K562 (cell line): ENCODE data around the gene MEIS2. TPM values are rescaled to one million over a fixed set of nuclear protein-coding genes. Genes with fewer than 3 reads are reported as not detected.
A peak's percentile ranks its signal among the peaks of the same experiment; 100 is the strongest.

Experiments used
- ATAC-seq: fragments of 200-7000 bp; cut with Tn5 transposase; 3 replicates; pipeline ENCODE4 v1.9.1; 2020; ENCODE audit warnings: moderate library complexity
- BruUV-seq: library from RNA; stranded (reverse); fragments of 400-500 nt; replicated peaks from 2 replicates; lab custom pipeline; 2021; lab: Mats Ljungman, UMichigan
- CTCF ChIA-PET: fragments of 300-600 bp; formaldehyde crosslinking; extraction: SDS; loops from one replicate; lab custom pipeline; 2021; ENCODE audit warnings: low intra/inter-chr PET ratio; lab: Yijun Ruan, JAX
- POLR2A ChIA-PET: fragments of 300-600, 350-650 bp; sonication (Branson Sonifier 250); formaldehyde crosslinking; extraction: SDS; loops from one replicate; lab custom pipeline; 2021; ENCODE audit warnings: antibody characterized with exemption, inconsistent platforms; lab: Yijun Ruan, JAX
- DNase-seq, 4 experiments: peaks; one replicate each; pipeline versions ENCODE4 v3.0.0 to v3.0.0-alpha.2; 2011 to 2018; ENCODE audit warnings: low spot score in 3 of 4, mixed read lengths in 3 of 4; ENCODE audit errors: extremely low read depth in 1 of 4
- FAIRE-seq: peaks from 2 replicates; lab custom pipeline; 2011; peaks lifted over from hg19 to GRCh38; lab: Jason Lieb, UNC
- H2AFZ ChIP-seq: 2 replicates; pipeline ENCODE4 v1.6.0; 2011; ENCODE audit warnings: low read depth, low read length, control low read depth, inconsistent platforms
- H3K27ac ChIP-seq: fragments of 200-600 bp; 3 replicates; pipeline ENCODE4 v1.8.0; 2011; ENCODE audit warnings: low read depth, mild to moderate bottlenecking, control low read depth, inconsistent platforms, low read length, moderate library complexity, mixed read lengths; ENCODE audit errors: extremely low read depth
- H3K27me3 ChIP-seq, 2 experiments: fragments of 300-600 bp in 1 of 2; 2 replicates in 1 of 2; 3 replicates in 1 of 2; pipeline versions ENCODE4 v1.6.0 to v1.8.0; 2011; ENCODE audit warnings: inconsistent platforms in 2 of 2, low read length in 2 of 2, mild to moderate bottlenecking in 1 of 2, mixed read lengths in 1 of 2, moderate library complexity in 1 of 2; ENCODE audit not compliant: control insufficient read depth in 2 of 2, insufficient read depth in 2 of 2
- H3K36me3 ChIP-seq: fragments of 300-600 bp; 3 replicates; pipeline ENCODE4 v1.8.0; 2011; ENCODE audit warnings: mild to moderate bottlenecking, low read length, inconsistent platforms; ENCODE audit not compliant: control insufficient read depth, insufficient read depth
- H3K4me1 ChIP-seq, 2 experiments: fragments of 200-600 bp in 1 of 2; replicated peaks in 1 of 2; 2 replicates in 1 of 2; 3 replicates in 1 of 2; pipeline versions ENCODE4 v1.5.1 to v1.8.0; 2011; ENCODE audit warnings: inconsistent platforms in 2 of 2, low read length in 2 of 2, mild to moderate bottlenecking in 1 of 2, mixed read lengths in 1 of 2, moderate library complexity in 1 of 2; ENCODE audit not compliant: control insufficient read depth in 2 of 2, insufficient read depth in 2 of 2
- H3K4me2 ChIP-seq: 2 replicates; pipeline ENCODE4 v1.6.1; 2011; ENCODE audit warnings: low read length, control low read depth, inconsistent platforms, mixed read lengths; ENCODE audit not compliant: insufficient read depth
- H3K4me3 ChIP-seq: fragments of 200-600 bp; sonication (generic), shearing (Covaris generic); 2 replicates; pipeline ENCODE4 v1.5.1; 2016; ENCODE audit warnings: control low read depth, inconsistent platforms
- H3K79me2 ChIP-seq: fragments of 200-600 bp; 3 replicates; pipeline ENCODE4 v1.8.0; 2011; ENCODE audit warnings: low read length, inconsistent platforms; ENCODE audit not compliant: control insufficient read depth, insufficient read depth
- H3K9ac ChIP-seq, 2 experiments: 2 replicates each; pipeline versions ENCODE4 v1.6.0 to v1.6.1; 2011; ENCODE audit warnings: low read depth in 2 of 2, low read length in 2 of 2, control low read depth in 1 of 2, inconsistent platforms in 1 of 2, mild to moderate bottlenecking in 1 of 2, mixed read lengths in 1 of 2; ENCODE audit not compliant: insufficient read depth in 1 of 2
- H3K9me1 ChIP-seq: one replicate; pipeline ENCODE4 v1.6.0; 2011; ENCODE audit warnings: inconsistent platforms, mild to moderate bottlenecking, low read length, moderate library complexity; ENCODE audit not compliant: control insufficient read depth, insufficient read depth
- H3K9me3 ChIP-seq: replicated peaks from 2 replicates; pipeline ENCODE4 v1.5.1; 2011; ENCODE audit warnings: low read depth, low read length, inconsistent platforms; ENCODE audit not compliant: control insufficient read depth, insufficient read depth
- H4K20me1 ChIP-seq: replicated peaks from 2 replicates; pipeline ENCODE4 v1.6.1; 2011; ENCODE audit warnings: low read length, inconsistent platforms, mixed read lengths; ENCODE audit not compliant: control insufficient read depth, insufficient read depth
- ARID1B ChIP-seq: fragments of 450-650 bp; IDR thresholded peaks from 2 replicates; pipeline ENCODE4 v1.6.1; 2016; ENCODE audit warnings: antibody characterized with exemption, mild to moderate bottlenecking, inconsistent platforms
- FOXP1 ChIP-seq: sonication (generic); formaldehyde crosslinking; IDR thresholded peaks from 2 replicates; pipeline ENCODE4 v1.8.0; 2022; ENCODE audit warnings: mild to moderate bottlenecking, missing genetic modification reagents
- GABPA ChIP-seq: fragments of 200-800 bp; sonication (Bioruptor generic); conservative IDR thresholded peaks from 2 replicates; pipeline ENCODE4 v1.6.1; 2016; ENCODE audit warnings: low read depth, missing genetic modification characterization, missing compliant biosample characterization
- MTA1 ChIP-seq: fragments of 450-650 bp; IDR thresholded peaks from 2 replicates; pipeline ENCODE4 v1.6.1; 2017; ENCODE audit warnings: borderline replicate concordance
- ZNF592 ChIP-seq: fragments of 450-650 bp; IDR thresholded peaks from 2 replicates; pipeline ENCODE4 v1.6.1; 2017; ENCODE audit warnings: antibody characterized with exemption, mild to moderate bottlenecking
- WGBS: fragments of 100-300 bp; shearing (Covaris generic); methylation state at CpG from one replicate; pipeline ENCODE4 v1.1.6; 2016; ENCODE audit warnings: low coverage, mixed read lengths; ENCODE audit not compliant: insufficient coverage; ENCODE audit errors: missing lambda C conversion rate; 5-methylcytosine and 5-hydroxymethylcytosine counted together
- in situ Hi-C: fragments of 300-500 bp; cut with MboI; formaldehyde crosslinking; loops from 4 replicates; pipeline ENCODE4 v1.15.0; 2018; ENCODE audit warnings: inconsistent platforms, mixed read lengths
- intact Hi-C: fragments of 100-400 bp; cut with micrococcal nuclease; formaldehyde crosslinking; loops from 2 replicates; pipeline ENCODE4 v1.14.2; 2022
- polyA plus RNA-seq, 8 experiments: library from polyadenylated mRNA; depleted of rRNA in 4 of 8; stranded (reverse) in 5 of 8; unstranded in 3 of 8; fragments of >200 nt; fragmentation: Nextera tagmentation in 2 of 8; fragmentation: Illumina TruSeq in 1 of 8; extraction: Ambion mirVana in 2 of 8; extraction: Trizol in 1 of 8; gene quantifications; 2 replicates each; pipeline versions ENCODE4 v1.2.1 to v1.2.3, GENCODE V29; 2011 to 2014; ENCODE audit warnings: inconsistent platforms in 1 of 8, missing spikeins in 1 of 8
- total RNA-seq, 7 experiments: library from RNA; depleted of rRNA in 6 of 7; stranded (reverse); fragments of >200 nt in 6 of 7; fragmentation: Illumina TruSeq in 2 of 7; extraction: Trizol in 2 of 7; gene quantifications; 2 replicates each; pipeline versions ENCODE4 v1.2.1 to v1.2.3, GENCODE V29; 2011 to 2021; ENCODE audit warnings: low replicate concordance in 1 of 7

MEIS2 gene
- total and polyA plus RNA-seq, 9 of the 15 experiments (the other 6 are each of a cell fraction or from before 2014, with no cell fraction given) = 7.5 to 64.2 (median 22.3) TPM

DNA sequence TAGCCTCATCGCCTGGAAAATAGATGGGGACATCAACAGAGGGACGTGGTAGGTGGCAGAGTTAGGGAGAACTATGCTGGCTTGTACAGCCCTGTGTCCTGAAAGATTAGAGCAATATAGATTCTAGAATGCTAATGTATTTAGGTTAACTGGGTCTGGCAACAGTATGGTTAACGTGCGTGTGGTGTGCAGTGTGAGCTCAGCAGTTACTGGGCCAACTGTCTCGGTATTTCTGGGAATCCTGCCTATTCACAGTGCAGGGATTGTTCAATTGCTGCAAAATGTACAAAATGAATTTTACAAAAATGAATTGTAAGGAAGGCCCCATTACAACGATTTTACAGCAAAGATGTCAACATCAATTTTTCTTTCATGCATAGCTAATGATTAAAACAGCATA lies 20.6 kb downstream of the MEIS2 start:
- ChIA-PET CTCF (no interaction called here), POLR2A (interaction anchor here (0.6 to 1.5 kb wide), 7 partner anchors 9 to 1610 kb away, joined by 3 to 6 read pairs (median 3); no protein-coding TSS in a partner anchor)
- H3K9me1 ChIP-seq = no peaks in the 10 kb centered on the region
- DNase-seq = no peak
- H3K27ac ChIP-seq = no peak overlapping the region
- H3K4me3 ChIP-seq = no peak overlapping the region
- ATAC-seq = peak; percentile 72
- H3K79me2 ChIP-seq = 0 out of 3 replicates have a peak, but pooled peaks cover 3% of the 10 kb centered on the region
- no peaks in the 10 kb centered on the region for H4K20me1 ChIP-seq
- H3K4me2 ChIP-seq = no peak overlapping the region
- 54% methylated on average over 6 of the region's 6 CpGs for WGBS
- no peaks in the 10 kb centered on the region for H3K27me3 ChIP-seq
- H3K4me1 ChIP-seq = peaks cover 0 to 3% of the 10 kb centered on the region in 2 experiments; a peak in 1 of 5 replicates
- no peaks in the 10 kb centered on the region for H3K9me3 ChIP-seq
- peak; percentile 29 for FAIRE-seq
- intact Hi-C loops = no loop called here
- no TSS peak for BruUV-seq
- TF ChIP-seq ARID1B = no peak
- no peak for TF ChIP-seq GABPA (tag)
- no peak for TF ChIP-seq ZNF592
- TF ChIP-seq FOXP1 (CRISPR knock-in tag) = no peak
- no peak for TF ChIP-seq MTA1
- H3K36me3 ChIP-seq = peaks cover 83% of the 10 kb centered on the region
- no peak overlapping the region for H3K9ac ChIP-seq
- in situ Hi-C loops = no loop called here
- H2AFZ ChIP-seq = no peak overlapping the region
